LNCAP (cell line): ENCODE results near the gene CCDC97.

ENCODE experiments used
- CTCF ChIP-seq: fragments of 450-650 bp; IDR thresholded peaks from 2 replicates; pipeline ENCODE4 v1.5.1; 2017; ENCODE audit warnings: mild to moderate bottlenecking

The CCDC97 gene

GRCh38 chr19:41328157-41328841 is 18.3 kb downstream of the CCDC97 start:
- TF ChIP-seq CTCF, result no peak

GRCh38 chr19:41328842-41329225 is 18.9 kb downstream of the CCDC97 start:
- TF ChIP-seq CTCF, result no peak

GRCh38 chr19:41330481-41330880 is 20.5 kb downstream of the CCDC97 start:
- TF ChIP-seq CTCF, result no peak

GRCh38 chr19:41330946-41331678 is 21.1 kb downstream of the CCDC97 start:
- TF ChIP-seq CTCF, result no peak

- no peak for TF ChIP-seq CTCF
Measured at GRCh38 chr19:41332000-41332399, 22.0 kb downstream of the CCDC97 start.

- TF ChIP-seq CTCF, result no peak
Measured at GRCh38 chr19:41332468-41332867, 22.5 kb downstream of the CCDC97 start.

GRCh38 chr19:41334793-41335192 is 24.8 kb downstream of the CCDC97 start:
- TF ChIP-seq CTCF, result no peak
